GM19351 (cell line): ENCODE measurements around the gene TMED10.
"Not testable (repeated sequence)": the region's sequence is repeated elsewhere in the genome, so short reads cannot be mapped to it uniquely, and the experiment has no call there.

ENCODE experiments used
- ATAC-seq: cut with Tn5 transposase; IDR thresholded peaks from one replicate; pipeline ENCODE4 v1.9.1; 2021; ENCODE audit warnings: mild to moderate bottlenecking, moderate library complexity; ENCODE audit not compliant: unreplicated experiment

Gene TMED10

DNA sequence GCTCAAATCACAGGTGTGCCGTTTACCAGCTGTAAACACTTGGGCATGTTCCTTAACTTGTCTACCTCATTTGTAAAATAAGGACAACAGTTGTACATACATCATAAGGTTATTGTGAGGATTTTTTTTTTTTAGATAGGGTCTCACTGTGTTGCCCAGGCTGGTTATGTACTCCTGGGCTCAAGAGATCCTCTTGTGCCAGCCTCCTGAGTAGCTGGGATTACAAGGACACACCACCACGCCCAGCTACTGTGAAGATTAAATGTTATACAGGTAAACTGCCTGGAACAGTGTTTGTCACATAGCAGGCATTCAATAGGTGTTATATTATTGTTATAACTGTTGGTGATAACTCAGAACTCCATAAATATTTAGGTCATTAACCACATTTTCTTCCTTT is 12.7 kb downstream of the TMED10 start:
- ATAC-seq: no peak

DNA sequence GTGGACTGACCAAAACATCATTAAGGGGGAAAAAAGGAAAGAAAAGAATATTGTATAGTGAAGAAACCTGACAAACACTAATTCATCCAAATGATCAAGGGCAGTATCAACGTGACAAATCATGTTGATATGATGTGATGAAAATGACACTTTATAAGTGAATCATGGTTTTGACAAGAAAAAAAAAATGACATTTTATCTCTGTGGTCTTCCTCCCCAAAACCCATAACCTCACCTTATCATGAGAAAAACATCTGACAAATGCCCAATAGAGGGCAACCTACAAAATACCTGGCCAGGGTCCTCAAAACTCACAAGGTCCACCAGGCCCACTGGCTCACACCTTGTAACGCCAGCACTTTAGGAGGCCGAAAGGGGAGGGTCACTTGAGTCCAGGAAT is 13.8 kb downstream of the TMED10 start:
- ATAC-seq: no peak

DNA sequence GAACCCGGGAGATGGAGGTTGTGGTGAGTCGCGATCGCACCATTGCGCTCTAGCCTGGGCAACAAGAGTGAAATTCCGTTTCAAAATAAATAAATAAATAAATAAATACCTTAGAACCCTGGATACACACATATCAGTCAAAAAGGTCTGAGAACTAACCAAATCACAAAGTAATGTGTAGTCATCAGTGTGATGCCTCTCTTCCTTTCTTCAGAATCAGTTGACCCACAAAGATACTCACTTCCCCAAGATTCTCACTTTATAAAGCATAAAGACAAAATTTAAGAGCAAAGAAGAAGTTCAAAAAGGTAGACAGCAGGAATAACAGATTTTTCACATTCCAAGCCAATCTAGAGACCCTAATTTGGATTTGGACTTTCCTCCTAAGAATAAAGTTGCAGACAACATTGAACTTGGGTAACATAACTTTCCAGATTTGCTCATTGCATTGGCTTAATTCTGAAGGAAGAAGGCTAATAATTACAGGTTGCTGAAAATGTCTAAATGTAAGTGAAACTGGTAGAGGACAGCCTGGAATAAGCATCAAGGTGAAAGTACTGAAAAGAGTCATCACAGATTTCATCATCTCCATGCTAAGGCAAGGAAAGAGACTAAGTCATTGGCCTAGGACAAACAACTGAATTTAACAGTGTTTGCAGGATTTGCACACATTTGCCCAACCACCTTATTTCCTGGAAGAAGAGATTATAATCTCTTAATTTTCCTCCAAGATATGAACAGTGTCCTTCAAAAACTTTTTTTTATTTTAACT is 17.4 kb downstream of the TMED10 start:
- no peak for ATAC-seq

DNA sequence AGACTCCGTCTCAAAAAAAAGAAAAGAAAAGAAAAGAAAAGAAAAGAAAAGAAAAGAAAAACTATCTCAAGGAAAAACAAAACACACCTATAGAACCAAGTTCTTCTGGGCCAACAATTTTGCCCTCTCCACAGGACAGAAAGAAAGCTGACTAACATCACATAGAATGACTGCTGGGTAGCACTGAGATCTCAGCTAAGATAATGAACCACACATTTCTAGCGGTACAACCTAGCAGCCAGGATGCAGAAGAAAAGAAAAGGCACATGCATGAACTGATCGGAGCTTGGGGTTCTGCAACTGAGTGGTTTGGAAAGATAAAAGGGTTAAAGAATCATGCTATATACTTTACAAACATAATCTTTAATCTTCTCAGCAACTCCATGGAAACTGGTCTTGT is 19.5 kb downstream of the TMED10 start:
- ATAC-seq: no peak

DNA sequence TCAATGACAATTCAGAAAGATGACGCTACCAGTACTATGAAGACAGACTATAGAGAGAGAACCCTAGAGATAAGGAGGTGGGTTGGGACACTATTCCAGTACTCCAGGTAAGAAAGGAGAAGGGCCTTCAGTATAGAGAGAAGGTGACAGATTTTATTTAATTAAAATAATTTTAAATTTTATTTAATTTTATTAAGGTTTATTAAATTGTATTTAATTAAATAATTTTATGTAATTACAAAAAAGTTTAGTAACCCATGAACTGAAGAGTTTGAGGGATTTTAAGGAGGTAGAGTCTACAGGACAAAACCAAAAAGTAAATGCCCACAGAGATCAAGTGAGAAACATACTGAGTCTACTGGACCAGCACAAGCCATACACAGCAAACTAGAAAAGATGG is 20.3 kb downstream of the TMED10 start:
- ATAC-seq: no peak

DNA sequence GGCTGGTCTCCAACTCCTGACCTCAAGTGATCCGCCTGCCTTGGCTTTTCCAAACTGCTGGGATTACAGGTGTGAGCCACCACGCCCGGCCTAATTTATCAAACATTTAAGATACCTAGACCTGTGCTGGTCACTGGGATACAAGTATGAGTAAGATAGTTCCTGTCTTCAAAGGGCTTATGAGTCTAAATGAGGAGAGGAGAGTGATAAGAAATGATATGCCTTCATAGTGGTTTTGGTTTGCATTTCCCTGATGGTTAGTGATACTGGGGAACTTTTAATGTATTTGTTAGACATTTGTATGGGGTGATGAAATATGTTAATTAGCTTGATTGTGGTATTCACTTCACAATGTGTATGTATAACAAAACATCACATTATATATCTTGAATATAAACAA is 21.2 kb downstream of the TMED10 start:
- ATAC-seq: no peak

DNA sequence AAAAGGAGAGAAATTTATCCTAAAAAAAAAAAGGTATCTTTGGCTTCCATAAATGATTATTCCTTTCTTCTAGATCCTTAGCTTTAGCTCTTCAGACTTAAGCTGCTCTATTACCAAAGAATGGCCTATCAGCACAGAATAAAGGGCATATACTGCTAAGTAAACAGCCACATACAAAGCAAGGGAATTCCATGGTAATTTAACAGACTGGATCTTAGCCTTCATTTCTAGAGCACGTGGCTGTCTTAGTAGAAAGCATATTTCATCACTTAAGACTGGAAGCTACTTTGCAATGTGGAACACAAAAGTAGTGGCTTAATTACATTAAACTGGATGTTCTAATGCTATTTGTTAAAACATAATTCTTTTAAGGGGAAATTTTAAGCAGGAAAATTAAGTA is 23.1 kb downstream of the TMED10 start:
- ATAC-seq: no peak

DNA sequence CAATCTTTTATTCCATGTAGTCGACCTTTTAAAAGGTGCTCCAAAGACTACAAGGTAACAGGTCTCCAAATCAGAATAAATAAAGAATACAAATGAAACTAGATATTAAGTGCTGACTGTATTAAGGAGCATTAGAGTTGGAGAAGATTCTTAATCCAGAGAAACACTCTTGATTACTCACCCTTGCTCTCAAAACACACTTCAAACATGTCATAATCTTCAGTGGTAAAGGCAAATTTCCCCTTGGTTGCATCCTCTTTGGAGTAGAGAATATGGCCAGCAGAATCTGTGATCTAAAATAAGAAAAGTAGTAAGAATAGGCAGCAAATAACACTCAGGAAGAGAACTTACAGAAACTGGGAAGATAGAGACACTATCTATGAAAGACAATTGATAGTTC is 24.6 kb downstream of the TMED10 start:
- no peak for ATAC-seq

DNA sequence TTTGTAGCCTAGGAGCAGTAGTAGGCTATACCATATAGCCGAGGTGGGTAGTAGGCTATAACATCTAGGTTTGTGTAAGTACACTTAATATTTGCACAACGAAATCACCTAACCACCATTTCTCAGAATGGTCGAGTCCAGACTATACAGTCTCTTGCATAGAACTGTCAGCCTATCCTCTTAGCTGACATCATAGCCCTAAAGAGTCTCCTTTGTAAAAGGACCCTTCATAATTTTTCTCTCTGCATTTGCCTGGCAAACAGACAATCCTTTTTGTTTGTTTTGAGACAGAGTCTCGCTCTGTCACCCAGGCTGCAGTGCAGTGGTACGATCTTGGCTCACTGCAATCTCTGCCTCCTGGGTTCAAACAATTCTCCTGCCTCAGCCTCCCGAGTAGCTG is 25.8 kb downstream of the TMED10 start:
- ATAC-seq: not testable (repeated sequence)

DNA sequence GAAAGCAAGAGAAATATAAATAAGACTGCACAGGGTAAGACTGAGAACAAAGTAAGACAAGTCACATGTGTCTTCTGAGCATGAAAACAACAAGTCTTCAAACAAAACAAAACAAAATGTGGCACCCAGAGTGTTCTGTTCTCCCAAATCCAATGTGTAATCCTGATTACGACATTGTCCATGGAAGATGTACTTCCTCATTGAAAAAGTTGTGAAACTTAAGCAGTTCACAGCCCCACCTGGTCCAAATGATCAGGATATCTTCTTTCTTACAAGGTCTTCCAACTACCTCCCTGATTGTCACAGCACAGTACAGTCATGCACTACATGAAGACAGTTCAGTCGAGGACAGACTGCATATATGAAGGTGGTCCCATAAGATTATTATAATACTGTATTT is 26.3 kb downstream of the TMED10 start:
- no peak for ATAC-seq

DNA sequence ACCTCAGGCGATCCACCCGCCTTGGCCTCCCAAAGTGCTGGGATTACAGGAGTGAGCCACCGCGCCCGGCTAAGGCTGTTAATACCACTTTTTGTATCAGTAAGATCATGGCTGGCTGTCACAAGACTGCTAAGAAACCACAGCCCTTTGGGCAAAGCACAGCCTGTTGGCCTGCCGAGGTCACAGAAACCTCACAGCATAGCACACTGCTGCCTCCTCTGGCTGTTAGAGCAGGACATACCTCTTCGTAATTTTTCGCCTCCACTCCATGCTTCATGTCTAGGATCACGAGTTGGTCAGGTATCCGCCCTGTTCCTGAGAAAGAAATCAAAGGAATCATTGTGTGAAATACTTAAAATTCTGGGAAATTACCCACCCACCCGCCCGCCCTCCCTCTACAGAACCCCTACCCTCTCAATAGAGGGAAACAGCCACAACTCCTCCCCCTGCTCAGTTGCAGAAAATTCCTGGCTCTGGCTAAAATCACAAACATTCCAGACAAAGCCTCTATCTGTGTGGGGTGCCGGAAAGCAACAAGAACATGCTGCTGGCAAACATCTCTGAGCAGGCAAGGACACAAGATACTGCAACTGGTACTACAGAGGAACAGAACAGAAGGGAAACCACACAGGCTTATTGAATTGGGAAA is 28.9 kb downstream of the TMED10 start:
- no peak for ATAC-seq

DNA sequence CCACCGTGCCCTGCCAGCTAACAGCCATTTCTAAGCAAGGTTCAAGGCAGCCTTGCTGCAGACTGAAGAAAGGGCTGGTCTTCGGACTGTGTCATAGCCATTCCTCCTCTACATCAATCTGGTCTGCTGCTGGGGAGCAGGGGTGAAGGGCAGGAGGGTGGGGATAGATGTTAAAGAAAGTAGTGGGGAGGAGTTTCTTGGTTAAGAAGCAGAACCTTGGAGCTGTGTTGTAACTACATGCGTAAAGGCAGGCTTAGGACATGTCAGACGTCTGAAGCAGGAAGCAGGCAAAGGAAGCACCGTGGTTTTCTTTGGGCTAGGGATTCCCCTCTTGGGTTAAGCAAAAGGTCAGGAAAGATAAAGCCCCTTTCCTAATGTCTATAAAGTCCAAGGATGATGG is 31.5 kb downstream of the TMED10 start:
- ATAC-seq: no peak

DNA sequence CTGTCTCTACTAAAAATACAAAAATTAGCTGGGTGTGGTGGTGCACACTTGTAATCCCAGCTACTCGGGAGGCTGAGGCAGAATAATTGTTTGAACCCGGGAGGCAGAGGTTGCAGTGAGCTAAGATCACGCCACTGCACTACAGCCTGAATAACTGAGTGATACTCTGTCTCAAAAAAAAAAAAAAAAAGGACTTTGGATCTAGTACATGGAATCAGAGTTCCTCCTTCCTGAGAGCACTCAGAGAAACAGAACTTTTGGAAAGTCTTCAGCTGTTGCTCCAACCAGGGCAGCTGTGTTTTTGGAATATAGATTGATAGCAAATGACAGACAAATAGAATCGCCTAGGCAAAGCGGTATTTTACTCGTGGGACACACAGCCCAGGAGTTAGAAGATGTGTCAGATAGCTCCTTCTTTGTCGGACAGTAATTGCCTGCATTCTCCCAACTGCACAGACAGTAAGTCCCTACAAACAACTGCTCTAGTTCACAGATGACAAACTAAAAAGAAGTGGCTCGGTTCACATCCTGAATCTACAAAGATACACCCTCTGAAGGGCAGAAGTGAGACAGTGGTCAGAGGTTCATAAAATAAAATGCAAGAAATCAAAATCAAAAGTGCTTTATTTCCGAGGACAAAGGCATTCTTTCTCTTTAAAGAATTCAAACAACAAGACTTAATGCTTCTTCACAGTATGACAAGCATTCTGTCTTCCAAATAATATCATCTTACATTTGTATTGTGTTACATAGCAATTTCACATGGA is 32.5 kb downstream of the TMED10 start:
- no peak for ATAC-seq

DNA sequence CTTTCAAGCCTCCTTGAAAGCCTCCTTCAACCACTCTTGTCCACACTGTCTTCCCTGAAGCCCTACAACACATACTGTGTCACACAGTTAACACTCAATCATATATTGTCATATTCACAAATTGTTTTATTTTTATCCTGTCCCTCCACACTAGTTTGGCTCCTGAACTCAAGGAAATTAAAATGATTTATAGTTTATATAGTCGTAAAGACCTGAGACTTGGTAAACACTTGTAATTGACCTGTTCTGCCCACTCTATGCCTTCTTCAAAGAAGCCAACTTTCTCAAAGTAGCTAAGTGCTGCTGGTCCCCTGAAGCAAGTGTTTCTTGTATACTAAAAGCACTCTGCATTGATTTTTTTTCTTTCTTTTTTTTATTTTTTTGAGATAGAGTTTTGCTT is 33.9 kb downstream of the TMED10 start:
- ATAC-seq: no peak

DNA sequence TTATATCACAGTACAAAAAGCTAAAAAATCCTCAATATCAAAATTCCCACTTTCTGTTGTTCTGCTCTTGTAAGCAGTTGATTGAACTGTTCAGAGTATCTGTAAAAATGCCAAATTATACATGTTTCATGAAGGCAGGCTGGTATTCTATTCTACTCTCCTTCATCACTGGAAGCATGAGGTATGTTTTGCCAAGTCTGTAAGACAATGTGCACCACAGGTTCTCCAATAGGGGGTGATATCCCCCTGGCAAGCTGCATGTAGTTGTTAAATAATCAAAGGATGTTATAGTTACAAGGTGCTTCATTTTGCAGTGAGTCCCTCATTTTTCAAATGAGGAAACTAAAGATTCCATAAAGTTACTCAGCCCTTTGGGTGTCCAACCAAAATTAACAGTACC is 34.4 kb downstream of the TMED10 start:
- no peak for ATAC-seq

DNA sequence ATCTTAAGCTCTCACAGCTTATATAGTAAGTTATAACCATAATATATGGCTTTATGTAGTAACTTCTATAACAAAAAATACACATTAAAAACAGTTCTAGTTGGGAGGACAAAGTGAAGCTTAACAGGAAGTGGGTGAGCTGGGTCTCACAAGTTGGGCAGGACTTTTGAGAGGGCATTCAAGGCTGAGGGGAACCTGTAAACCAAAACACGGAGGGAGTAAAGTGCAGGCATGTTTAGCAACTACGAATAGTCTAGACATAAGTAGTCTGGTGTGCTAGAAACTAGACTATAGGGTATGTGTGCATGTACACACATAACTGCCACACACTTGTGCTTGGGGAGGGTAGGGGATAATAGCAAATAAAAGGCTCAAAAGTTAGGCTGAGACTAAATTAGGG is 35.4 kb downstream of the TMED10 start:
- no peak for ATAC-seq

DNA sequence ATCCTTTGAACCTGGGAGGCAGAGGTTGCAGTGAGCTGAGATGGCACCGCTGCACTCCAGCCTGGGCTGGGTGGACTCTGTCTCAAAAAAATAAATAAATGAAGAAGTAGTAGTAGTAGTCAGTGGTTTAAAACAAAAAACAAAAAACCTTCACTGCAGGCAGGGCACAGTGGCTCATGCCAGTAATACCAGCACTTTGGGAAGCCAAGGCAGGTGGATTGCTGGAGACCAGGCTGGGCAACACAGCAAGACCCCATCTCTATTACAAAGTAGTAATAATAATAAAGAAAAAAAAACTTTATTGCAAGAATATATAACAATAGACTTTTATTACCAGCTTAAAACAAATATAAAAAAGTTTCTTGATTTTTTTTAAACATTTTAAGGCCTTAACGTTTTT is 35.8 kb downstream of the TMED10 start:
- no peak for ATAC-seq

DNA sequence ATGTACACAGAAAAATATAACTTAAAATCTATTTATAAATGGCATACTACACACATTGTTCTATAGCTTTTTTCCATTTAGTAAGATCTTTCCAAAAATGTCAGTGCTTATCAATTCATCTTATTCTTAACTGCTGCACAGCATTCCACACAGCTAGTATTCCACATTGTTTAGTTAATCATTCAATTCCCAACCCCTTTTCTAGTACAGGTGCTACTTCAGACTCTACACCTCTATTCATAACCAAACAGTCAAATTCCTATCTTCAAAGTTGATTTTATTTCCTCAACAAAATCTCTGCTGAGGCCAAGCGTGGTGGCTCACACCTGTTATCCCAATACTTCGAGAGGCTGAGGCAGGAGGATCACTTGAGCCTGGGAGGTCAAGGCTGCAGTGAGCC is 37.2 kb downstream of the TMED10 start:
- ATAC-seq: no peak

DNA sequence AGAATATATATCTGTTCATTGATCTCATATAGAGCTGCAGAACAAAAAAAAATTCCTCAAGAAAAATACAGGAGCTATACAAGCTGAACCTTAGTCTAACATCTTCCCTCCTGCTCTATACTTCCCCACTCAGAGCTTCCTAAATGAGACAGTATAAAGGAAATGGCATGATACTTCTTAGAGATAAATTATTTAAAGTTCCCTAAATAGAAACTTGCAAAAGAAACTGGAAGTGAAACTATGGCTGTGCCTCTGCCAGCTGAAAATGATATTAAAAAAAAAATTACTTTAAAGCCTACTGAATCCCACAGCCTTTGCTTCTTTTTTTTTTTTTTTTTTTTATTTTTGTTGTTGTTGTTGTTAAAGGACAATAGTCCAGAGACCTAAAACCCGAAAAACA is 37.9 kb downstream of the TMED10 start:
- ATAC-seq: no peak

DNA sequence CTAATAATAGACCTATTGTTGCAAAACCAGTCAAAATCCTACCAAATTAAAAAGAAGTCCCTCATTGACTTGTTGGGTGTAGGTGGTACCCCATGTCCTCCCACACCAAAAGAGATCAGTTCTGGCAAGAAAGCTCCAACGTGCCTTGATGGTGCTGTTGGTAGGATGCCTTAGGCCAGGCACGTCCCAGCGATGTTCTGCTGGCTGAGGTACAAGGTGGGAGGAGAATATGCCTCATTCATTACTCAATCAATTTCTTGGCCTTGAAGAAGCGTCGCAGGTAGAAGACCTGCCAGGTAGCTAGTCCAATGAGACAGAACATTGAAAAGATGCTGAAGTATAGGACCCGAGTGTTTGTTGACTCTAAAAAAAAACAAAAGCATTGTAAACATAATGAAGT is 41.8 kb downstream of the TMED10 start:
- ATAC-seq: no peak

DNA sequence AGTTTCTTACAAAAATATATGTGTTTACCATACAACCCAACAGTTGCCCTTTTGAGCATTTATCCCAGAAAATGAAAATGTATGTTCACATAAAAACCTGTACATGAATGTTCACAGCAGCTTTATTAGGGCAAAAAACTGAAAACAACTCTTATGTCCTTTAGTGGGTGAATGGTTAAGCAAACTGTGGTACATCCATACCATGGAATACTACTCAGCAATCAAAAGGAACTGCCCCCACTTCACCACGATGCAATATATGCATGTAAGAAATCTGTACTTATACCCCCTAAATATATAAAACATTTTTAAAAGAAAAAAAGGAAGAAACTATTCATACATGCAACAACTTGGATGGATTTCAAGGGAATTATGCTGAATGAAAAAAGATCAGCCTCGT is 42.8 kb downstream of the TMED10 start:
- no peak for ATAC-seq
